ENCODE measurements around the gene CDKN2D. TPM values are rescaled to one million over a fixed set of nuclear protein-coding genes. Genes with fewer than 3 reads are reported as not detected.
A peak's percentile ranks its signal among the peaks of the same experiment; 100 is the strongest.

The CDKN2D gene
- 14.9 TPM for total RNA-seq
- long read RNA-seq, transcript CDKN2D-202 (2 exons, 1,422 nt) = major isoform, 37 of 41 reads
- long read RNA-seq, partial matches to known transcripts = 3 of 41 reads
- long read RNA-seq, other reads (novel, unspliced or antisense) = 0 of 41 reads

- intact Hi-C loops (cut with DNase I) = loop anchor here (5.0 kb wide), 2 partner anchors 83 to 167 kb away; partner anchors contain the start of genes CDC37 and ILF3
Observed at GRCh38 chr19:10568826-10569651, at the start of gene CDKN2D. Gene CDKN2D (minus strand): TSS chr19:10568979. CDS start chr19:10568653, 326 bp downstream.

DNA sequence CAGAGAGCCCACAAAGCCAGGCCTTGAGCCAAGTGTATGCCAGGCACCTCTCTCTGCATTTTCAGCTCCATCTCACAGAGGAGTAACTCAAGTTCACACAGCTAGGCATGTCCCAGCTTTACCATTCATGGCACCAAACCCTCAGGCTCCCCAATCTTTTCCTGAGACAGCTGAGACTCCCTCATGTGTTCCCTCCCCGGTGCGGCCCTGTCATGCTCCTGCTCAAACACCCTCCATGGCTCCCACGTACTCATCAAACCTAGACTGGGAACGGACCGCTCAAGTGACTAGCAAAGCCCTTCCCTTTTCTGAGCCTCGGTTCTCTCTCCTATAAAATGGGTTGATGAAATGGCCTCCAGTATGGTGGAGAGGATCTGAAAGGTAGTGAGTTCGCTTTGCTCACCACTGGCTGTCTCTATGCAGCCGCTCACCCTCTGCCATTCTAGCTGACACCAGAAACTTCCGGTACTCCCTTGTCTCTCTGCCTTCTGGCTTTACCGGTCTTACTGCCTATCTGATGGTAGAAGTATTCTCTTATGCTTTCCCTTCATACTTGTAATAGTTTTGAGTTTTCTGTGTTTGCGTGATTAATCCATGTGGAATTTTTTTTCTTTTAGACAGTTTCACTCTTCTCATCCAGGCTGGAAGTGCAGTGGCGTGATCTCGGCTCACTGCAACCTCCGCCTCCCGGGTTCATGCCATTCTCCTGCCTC is 48.8 kb upstream of the CDKN2D start:
- intact Hi-C loops (cut with DNase I) = no loop called here
- no peak for DNase-seq (ENCODE audit: low spot score)

More at GRCh38 chr19:10568826-10569651, at the start of gene CDKN2D:
- DNase-seq (ENCODE audit: low spot score) = peak; percentile 100

DNA sequence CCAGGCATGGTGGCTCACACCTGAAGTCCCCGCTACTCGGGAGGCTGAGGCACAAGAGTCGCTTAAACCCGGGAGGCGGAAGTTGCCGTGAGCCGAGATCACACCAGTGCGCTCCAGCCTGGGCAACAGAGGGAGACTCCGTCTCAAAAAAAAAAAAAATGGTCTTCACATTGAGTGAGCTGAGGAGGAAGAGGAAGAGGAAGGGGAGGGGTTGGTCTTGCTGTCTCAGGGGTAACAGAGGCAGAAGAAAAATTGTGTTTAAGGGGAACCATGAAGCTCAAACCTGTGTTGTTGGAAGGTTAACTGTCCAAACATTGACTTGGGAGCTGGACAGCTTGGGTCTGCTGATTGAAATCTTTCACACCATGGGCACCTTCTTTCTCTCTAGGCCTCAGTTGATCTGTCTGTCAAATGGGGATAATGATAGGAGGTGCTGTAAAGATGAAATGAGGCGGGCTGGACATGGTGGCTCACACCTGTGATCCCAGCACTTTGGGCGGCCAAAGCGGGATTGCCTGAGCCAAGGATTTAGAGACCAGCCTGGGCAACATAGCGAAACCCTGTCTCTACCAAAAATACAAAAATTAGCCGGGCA is 46.7 kb upstream of the CDKN2D start:
- intact Hi-C loops (cut with DNase I) = no loop called here
- DNase-seq (ENCODE audit: low spot score) = no peak

- peak; percentile 94 for DNase-seq (ENCODE audit: low spot score)
- intact Hi-C loops (cut with DNase I) = loop anchor here (1.0 kb wide), 1 partner anchor 13 kb away; the partner anchor contains the start of gene SLC44A2
Observed at GRCh38 chr19:10612499-10613119, 43.8 kb upstream of the CDKN2D start.

- no peak for DNase-seq (ENCODE audit: low spot score)
- intact Hi-C loops (cut with DNase I) = loop anchor here (1.0 kb wide), 1 partner anchor 13 kb away; the partner anchor contains the start of gene SLC44A2
Observed at GRCh38 chr19:10611907-10612306, 43.1 kb upstream of the CDKN2D start.

DNA sequence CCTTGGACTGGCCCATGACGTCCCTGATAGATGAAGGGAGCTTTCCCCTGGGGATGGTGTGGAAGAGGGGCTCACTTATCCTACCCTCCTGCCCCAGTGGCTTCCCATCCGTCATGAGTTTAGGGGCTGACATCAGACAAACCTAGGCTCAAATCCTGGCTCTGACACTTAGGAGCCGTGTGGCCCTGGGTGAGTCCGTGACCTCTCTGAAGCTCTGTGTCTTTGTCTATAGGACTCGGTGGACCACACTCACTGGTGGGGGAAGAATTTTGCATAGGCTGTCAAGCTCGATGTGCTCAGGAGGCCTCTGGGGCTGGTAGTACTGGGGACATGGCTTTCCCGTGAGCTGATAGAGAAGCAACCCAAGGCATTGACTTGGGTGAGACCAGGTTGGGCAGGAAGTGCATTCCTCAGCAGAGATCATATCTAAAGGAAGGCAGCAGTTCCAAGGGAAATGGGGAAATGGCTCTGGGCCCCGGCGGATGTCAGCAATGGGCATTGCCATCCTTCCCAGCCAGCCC is 35.7 kb upstream of the CDKN2D start:
- peak; percentile 82 for DNase-seq (ENCODE audit: low spot score)
- intact Hi-C loops (cut with DNase I) = no loop called here

DNA sequence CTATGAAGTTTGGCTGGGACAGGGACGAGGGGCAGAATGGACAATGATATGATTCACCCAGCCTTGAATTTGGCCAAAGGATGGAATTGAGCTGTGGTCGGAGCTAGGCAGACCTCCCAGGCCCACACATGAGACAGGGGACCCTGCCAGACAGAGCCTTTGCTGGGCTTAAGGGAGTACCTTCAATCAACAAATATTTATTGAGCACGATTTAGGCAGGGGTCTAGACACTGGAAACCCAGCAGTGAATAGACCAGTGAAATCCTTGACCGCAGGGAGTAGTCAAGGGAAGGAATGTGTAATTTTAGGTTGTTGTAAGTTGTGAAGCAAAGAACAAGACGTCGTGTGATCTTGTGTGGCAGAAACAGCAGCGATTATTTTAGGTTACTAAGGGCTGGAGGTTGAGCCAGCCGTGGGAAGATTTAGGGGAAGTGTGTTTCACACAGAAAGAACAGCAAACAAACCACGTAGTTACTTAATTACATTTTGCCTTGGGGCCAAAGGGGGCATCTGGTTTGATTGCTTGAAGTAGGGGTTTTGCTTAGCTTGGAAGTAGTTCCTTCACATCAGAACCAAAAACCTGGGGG is 35.2 kb upstream of the CDKN2D start:
- DNase-seq (ENCODE audit: low spot score) = no peak
- intact Hi-C loops (cut with DNase I) = no loop called here

DNA sequence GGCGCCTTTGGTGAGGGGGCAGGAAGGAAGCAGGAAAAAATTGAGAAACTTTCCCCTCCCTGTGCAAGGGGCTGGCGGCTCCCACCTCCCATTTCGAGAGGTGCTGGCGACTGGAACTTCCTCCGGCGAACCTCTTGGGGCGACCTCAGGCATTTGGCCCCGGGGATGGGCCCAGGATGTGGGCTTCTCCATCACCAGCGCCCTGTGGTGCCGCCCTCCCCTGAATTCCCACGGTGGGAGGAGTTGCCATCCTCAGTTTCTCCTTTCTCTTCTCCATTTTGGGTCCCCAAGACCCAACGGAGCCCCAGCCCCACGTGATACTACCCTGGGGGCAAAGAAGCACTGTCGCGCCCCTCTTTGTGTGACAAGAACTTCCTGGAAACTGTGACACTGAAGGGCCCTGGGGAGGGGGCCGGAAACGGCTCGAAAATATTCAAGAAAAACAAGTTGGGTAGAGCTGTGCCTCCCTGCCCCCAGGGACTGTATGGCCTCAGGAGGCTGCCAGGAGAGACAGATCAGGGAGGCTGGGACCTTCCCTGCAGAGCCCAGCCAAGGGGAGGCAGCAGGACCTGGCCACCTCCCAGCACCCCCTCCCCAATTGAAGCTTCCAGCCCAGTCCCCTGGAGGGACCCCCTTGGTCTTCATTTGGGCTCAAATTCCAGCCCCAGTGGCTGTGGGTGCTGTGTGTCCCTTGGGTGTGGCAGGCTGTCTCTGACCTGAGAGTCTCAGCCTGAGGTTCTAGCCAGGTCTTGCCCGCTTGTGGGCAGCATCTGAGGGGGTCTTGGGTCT is 34.5 kb upstream of the CDKN2D start:
- peak; percentile 76 for DNase-seq (ENCODE audit: low spot score)
- intact Hi-C loops (cut with DNase I) = no loop called here

- intact Hi-C loops (cut with DNase I) = no loop called here
- DNase-seq (ENCODE audit: low spot score) = peak; percentile 94
Observed at GRCh38 chr19:10602330-10603083, 33.7 kb upstream of the CDKN2D start.

DNA sequence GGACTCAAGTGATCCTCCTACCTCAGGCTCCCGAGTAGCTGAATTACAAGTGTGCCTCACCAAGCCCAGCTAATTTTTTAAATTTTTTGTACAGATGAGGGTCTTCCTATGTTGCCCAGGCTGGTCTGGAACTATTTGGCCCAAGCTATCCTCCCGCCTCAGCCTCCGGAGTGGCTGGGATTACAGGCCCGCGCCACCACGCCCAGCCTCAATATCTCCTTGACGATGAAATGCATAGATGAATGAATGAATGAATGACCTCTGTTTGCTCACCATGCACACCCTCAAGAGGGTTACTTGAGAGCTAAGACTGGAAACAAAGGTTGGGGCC is 33.2 kb upstream of the CDKN2D start:
- no peak for DNase-seq (ENCODE audit: low spot score)
- intact Hi-C loops (cut with DNase I) = no loop called here

DNA sequence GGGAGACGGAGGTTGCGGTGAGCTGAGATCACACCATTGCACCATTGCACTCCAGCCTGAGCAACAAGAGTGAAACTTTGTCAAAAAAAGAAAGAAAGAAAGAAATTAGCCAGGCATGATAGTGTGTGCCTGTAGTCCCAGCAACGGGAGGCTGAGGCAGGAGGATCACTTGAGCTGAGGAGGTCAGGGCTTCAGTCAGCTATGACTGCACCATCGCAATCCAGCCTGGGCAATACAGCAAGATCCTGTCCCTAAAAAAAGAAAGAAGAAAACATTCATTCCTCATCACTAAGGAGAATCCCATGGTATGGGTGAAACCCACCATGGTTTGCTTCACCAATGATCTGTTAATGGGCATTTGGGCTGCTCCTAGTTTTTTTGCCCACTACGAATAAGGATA is 31.4 kb upstream of the CDKN2D start:
- intact Hi-C loops (cut with DNase I) = no loop called here
- DNase-seq (ENCODE audit: low spot score) = no peak

DNA sequence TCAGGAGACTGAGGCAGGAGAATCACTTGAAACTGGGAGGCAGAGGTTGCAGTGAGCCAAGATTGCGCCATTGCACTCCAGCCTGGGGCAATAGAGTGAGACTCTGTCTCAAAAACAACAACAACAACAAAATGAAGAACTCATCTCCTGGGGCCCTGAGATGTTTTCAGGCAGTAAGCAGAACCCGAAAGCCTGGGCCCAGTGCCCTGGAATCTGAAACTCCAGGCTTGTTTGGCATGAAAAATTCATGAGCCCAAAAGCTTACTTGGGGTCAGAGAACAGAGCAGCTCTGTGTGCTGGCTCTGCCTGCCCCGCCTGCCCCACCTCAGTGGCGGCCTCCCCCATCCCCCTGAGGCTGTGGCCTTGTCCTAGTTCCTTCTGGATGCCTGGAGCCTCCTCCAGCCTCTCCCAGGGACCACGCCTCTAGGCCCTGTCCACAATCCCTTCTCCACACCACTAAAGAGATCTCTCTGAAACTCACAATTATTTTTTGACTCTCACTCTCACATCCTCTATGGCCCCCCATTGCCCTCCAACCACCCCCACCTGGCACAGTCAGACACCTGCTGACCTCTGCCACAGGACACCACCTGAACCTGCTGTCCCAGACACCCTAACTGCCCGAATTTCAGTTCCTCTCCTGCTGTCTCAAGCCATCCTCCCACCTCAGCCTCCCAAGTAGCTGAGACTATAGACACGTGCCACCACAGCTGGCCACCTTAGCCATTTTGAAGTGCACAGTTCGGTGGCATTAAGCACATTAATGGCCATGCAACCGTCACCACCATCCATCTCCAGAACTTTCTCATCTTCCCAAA is 25.2 kb upstream of the CDKN2D start:
- intact Hi-C loops (cut with DNase I) = no loop called here
- DNase-seq (ENCODE audit: low spot score) = peak; percentile 77

- intact Hi-C loops (cut with DNase I) = no loop called here
- no peak for DNase-seq (ENCODE audit: low spot score)
Observed at GRCh38 chr19:10593148-10593547, 24.4 kb upstream of the CDKN2D start.

DNA sequence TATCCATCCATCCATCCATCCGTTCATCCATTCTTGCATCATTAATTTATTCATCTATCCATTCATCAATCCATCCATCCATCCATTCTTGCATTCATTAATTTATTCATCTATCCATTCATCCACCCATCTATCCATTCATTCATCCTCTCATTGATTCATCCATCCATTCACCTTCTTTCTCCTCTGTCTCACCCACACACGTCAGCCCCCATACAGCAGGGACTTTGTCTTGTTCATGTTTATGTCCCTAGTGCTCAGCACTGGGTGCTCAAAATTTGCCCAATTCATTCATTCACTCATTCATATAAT is 19.0 kb upstream of the CDKN2D start:
- no peak for DNase-seq (ENCODE audit: low spot score)
- intact Hi-C loops (cut with DNase I) = no loop called here

GRCh38 chr19:10587022-10587838 is 18.5 kb upstream of the CDKN2D start, which contains the start of gene AP1M2:
Gene AP1M2 (minus strand): TSS chr19:10587312. CDS start chr19:10587231, 81 bp downstream.
- no peak for DNase-seq (ENCODE audit: low spot score)
- intact Hi-C loops (cut with DNase I) = no loop called here

DNA sequence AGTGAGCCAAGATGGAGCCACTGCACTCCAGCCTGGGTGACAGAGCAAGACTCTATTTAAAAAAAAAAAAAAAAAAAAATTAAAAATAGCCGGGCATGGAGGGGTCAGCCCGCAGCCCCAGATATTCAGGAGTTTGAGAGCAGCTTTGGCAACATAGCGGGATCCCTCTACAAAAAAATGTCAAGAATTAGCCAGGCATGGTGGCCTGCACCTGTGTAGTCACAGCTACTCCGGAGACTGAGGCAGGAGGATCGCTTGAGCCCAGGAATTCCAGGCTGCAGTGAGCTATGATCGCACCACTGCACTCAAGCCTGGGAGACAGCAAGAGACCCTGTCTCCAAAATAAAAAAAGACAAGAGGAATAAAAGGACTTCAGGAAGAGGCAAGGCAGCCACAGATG is 17.6 kb upstream of the CDKN2D start:
- intact Hi-C loops (cut with DNase I) = no loop called here

More for the DNA sequence above, 17.6 kb upstream of the CDKN2D start:
- DNase-seq (ENCODE audit: low spot score) = no peak

All from cardiac septum (tissue), 1 donor.